ENCODE results near the gene ABHD17A.

DNA sequence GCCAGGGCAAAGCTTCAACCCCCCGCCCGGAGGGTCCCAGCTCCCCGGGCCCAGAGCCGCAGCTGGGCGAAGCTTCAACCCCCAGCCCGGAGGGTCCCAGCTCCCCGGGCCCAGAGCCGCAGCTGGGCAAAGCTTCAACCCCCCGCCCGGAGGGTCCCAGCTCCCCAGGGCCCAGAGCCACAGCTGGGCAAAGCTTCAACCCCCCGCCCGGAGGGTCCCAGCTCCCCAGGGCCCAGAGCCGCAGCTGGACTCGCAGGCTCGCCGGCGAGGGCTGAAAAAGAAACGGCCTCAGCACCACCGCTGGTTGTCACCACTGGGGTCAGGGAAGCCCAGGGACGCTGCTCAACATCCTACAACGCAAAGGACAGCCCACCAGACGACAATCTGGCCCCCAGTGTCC, 42.2 kb downstream of the ABHD17A start:
- TF ChIP-seq POLR2A (IDR thresholded peaks at IDR 0.05): no peak
- TF ChIP-seq, protein P1, sequence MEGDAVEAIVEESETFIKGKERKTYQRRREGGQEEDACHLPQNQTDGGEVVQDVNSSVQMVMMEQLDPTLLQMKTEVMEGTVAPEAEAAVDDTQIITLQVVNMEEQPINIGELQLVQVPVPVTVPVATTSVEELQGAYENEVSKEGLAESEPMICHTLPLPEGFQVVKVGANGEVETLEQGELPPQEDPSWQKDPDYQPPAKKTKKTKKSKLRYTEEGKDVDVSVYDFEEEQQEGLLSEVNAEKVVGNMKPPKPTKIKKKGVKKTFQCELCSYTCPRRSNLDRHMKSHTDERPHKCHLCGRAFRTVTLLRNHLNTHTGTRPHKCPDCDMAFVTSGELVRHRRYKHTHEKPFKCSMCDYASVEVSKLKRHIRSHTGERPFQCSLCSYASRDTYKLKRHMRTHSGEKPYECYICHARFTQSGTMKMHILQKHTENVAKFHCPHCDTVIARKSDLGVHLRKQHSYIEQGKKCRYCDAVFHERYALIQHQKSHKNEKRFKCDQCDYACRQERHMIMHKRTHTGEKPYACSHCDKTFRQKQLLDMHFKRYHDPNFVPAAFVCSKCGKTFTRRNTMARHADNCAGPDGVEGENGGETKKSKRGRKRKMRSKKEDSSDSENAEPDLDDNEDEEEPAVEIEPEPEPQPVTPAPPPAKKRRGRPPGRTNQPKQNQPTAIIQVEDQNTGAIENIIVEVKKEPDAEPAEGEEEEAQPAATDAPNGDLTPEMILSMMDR (IDR thresholded peaks at IDR 0.05): no peak
